Caco-2 (cell line): ENCODE measurements around the gene SRP9. TPM values are rescaled to one million over a fixed set of nuclear protein-coding genes. Genes with fewer than 3 reads are reported as not detected.

Experiments
- BruUV-seq: library from RNA; stranded (reverse); fragments of 400-500 nt; replicated peaks from 2 replicates; lab custom pipeline; 2021; lab: Mats Ljungman, UMichigan
- CTCF ChIA-PET: fragments of 300-600 bp; sonication (Branson Sonifier 250); formaldehyde crosslinking; loops from one replicate; lab custom pipeline; 2022; ENCODE audit warnings: antibody characterized with exemption; lab: Charles Lee
- POLR2A ChIA-PET: fragments of 300-600 bp; sonication (Branson Sonifier 250); formaldehyde crosslinking; loops from one replicate; lab custom pipeline; 2022; ENCODE audit warnings: antibody characterized with exemption; lab: Charles Lee
- DNase-seq, 2 experiments: peaks; one replicate each; pipeline versions ENCODE4 v3.0.0 to v3.0.0-alpha.2; 2020 to 2022
- H3K27me3 ChIP-seq: replicated peaks from 2 replicates; pipeline ENCODE4 v1.6.0; 2011; ENCODE audit warnings: low read length; ENCODE audit not compliant: control insufficient read depth, insufficient read depth
- H3K36me3 ChIP-seq: 2 replicates; pipeline ENCODE4 v1.5.1; 2011; ENCODE audit warnings: low read length; ENCODE audit not compliant: control insufficient read depth, insufficient read depth
- H3K4me1 ChIP-seq: fragments of 250-450 bp; sonication (Bioruptor Pico); 2 replicates; pipeline ENCODE4 v1.5.1; 2020; ENCODE audit warnings: mild to moderate bottlenecking
- H3K4me3 ChIP-seq: 2 replicates; pipeline ENCODE4 v1.5.1; 2011; ENCODE audit warnings: low read depth, mild to moderate bottlenecking, control low read depth, low read length
- H3K9me3 ChIP-seq: fragments of 250-450 bp; sonication (Bioruptor Pico); 2 replicates; pipeline ENCODE4 v1.5.1; 2020; ENCODE audit warnings: mild to moderate bottlenecking, moderate library complexity
- H3K27ac Mint-ChIP-seq: one replicate; pipeline ENCODE4 v1.8.0; 2022; ENCODE audit warnings: mixed read lengths; ENCODE audit not compliant: unreplicated experiment
- H3K27me3 Mint-ChIP-seq: one replicate; pipeline ENCODE4 v1.8.0; 2022; ENCODE audit warnings: mixed read lengths; ENCODE audit not compliant: insufficient read depth, unreplicated experiment
- H3K36me3 Mint-ChIP-seq: one replicate; pipeline ENCODE4 v1.8.0; 2022; ENCODE audit warnings: mild to moderate bottlenecking, mixed read lengths; ENCODE audit not compliant: insufficient read depth, unreplicated experiment
- H3K4me1 Mint-ChIP-seq: one replicate; pipeline ENCODE4 v1.8.0; 2022; ENCODE audit warnings: low read depth, mixed read lengths; ENCODE audit not compliant: unreplicated experiment
- H3K4me3 Mint-ChIP-seq: one replicate; pipeline ENCODE4 v1.8.0; 2022; ENCODE audit warnings: mild to moderate bottlenecking, moderate library complexity, mixed read lengths; ENCODE audit not compliant: unreplicated experiment
- H3K9me3 Mint-ChIP-seq: one replicate; pipeline ENCODE4 v1.8.0; 2022; ENCODE audit warnings: mixed read lengths; ENCODE audit not compliant: unreplicated experiment
- intact Hi-C: fragments of 100-400 bp; cut with micrococcal nuclease; formaldehyde crosslinking; loops from one replicate; pipeline ENCODE4 v1.10.0; 2022; ENCODE audit not compliant: unreplicated experiment
- total RNA-seq: library from RNA; stranded (reverse); gene quantifications from 2 replicates; pipeline ENCODE4 v1.2.3, GENCODE V29; 2022
- TF ChIP-seq, protein P1 (sequence below), 2 experiments: fragments of 200-600 bp in 1 of 2; IDR thresholded peaks; 1 replicate in 1 of 2; 2 replicates in 1 of 2; pipeline versions ENCODE4 v1.5.1 to v1.8.0; 2011 to 2022; ENCODE audit warnings: antibody characterized with exemption in 1 of 2, control low read depth in 1 of 2, inconsistent platforms in 1 of 2, low read depth in 1 of 2, low read length in 1 of 2, mild to moderate bottlenecking in 1 of 2, moderate library complexity in 1 of 2; ENCODE audit not compliant: insufficient read depth in 1 of 2, severe bottlenecking in 1 of 2, unreplicated experiment in 1 of 2

SRP9 gene
- total RNA-seq, 1 experiment from 2014 or later, result 261 TPM

DNA sequence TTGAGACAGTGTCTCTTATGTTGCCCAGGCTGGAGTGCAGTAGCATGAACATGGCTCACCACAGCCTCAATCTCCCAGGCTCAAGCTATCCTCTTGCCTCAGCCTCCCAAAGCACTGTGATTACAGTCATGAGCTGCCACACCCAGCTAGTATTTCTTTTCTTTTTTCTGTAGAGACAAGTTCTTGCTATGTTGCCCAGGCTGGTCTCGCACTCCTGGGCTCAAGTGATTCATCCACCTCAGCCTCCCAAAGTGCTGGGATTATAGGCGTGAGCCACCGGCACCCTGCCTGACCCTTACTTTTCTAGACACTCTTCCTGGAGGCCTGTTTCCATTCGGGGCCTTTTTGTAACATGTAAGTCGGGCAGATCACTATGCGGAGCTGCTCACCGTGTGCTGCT is 30.1 kb upstream of the SRP9 start:
- CTCF ChIA-PET, result interaction anchor here (0.6 to 2.2 kb wide), 4 partner anchors 30 to 308 kb away, joined by 3 to 14 read pairs (median 4); partner anchors contain the start of gene SRP9
- intact Hi-C loops, result no loop called here

DNA sequence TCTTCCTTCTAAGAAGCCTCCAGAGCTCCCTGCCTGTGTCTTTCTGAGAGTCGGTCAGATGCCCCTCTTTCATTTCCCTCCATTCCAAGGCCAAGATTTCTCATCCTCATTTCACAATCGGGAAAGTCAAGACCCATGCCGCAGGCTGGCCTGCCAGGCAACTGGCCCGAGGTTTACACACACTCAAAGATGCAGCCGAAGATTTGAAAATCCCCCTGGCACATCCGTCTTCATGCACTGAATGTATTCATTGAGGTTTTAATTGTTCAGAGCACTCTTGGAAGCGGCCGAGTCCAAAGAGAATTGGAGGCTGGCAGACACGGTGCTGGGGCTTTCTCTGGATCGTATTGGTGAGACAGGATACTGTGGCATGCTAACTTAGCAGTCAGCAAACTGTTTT is 29.1 kb upstream of the SRP9 start:
- intact Hi-C loops, result no loop called here
- no peak overlapping the region for H3K27ac Mint-ChIP-seq
- POLR2A ChIA-PET, result no interaction called here

More for the DNA sequence above, 30.1 kb upstream of the SRP9 start:
- POLR2A ChIA-PET, result interaction anchor here (0.5 kb wide), 1 partner anchor 204 kb away, joined by 3 read pairs; no protein-coding TSS in a partner anchor
- Mint-ChIP-seq H3K4me3 (no peak overlapping the region), H3K27ac (no peak overlapping the region), H3K4me1 (no peaks in the 10 kb centered on the region), H3K36me3 (no peaks in the 10 kb centered on the region), H3K27me3 (no peaks in the 10 kb centered on the region), H3K9me3 (no peaks in the 10 kb centered on the region)
- DNase-seq, result no peak
- H3K27me3 ChIP-seq, result no peaks in the 10 kb centered on the region
- no peak overlapping the region for H3K4me3 ChIP-seq
- H3K36me3 ChIP-seq, result no peaks in the 10 kb centered on the region
- H3K9me3 ChIP-seq, result no peaks in the 10 kb centered on the region
- TF ChIP-seq, protein P1, sequence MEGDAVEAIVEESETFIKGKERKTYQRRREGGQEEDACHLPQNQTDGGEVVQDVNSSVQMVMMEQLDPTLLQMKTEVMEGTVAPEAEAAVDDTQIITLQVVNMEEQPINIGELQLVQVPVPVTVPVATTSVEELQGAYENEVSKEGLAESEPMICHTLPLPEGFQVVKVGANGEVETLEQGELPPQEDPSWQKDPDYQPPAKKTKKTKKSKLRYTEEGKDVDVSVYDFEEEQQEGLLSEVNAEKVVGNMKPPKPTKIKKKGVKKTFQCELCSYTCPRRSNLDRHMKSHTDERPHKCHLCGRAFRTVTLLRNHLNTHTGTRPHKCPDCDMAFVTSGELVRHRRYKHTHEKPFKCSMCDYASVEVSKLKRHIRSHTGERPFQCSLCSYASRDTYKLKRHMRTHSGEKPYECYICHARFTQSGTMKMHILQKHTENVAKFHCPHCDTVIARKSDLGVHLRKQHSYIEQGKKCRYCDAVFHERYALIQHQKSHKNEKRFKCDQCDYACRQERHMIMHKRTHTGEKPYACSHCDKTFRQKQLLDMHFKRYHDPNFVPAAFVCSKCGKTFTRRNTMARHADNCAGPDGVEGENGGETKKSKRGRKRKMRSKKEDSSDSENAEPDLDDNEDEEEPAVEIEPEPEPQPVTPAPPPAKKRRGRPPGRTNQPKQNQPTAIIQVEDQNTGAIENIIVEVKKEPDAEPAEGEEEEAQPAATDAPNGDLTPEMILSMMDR (IDR thresholded peaks at IDR 0.05; ENCODE audit: insufficient read depth in 1 of 2, low read depth in 1 of 2, low read length in 1 of 2, severe bottlenecking in 1 of 2, unreplicated experiment in 1 of 2), result no peak
- H3K4me1 ChIP-seq, result peaks cover 18% of the 10 kb centered on the region
- no TSS peak for BruUV-seq

DNA sequence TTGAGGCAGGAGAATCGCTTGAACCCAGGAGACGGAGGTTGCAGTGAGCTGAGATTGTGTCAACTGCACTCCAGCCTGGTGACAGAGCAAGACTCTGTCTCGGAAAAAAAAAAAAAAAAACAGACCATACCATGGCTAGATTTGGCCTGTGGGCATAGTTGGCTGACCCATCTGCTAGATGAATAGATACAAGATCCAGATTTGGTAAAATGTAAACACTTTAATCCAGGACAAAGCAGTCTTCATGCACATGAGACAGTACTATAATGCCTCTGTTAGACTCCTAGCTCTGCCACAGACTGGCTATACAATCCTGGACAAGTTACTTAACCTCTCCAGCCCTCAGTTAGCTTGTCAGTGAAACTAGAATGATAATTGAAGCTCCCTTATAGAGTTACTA is 27.9 kb upstream of the SRP9 start:
- no peaks in the 10 kb centered on the region for H3K27me3 Mint-ChIP-seq
- Histone ChIP-seq H3K27me3 (no peaks in the 10 kb centered on the region), H3K4me3 (no peak overlapping the region), H3K9me3 (no peaks in the 10 kb centered on the region), H3K36me3 (no peaks in the 10 kb centered on the region), H3K4me1 (peaks cover 26% of the 10 kb centered on the region)
- DNase-seq, result no peak
- no TSS peak for BruUV-seq
- TF ChIP-seq, protein P1 (IDR thresholded peaks at IDR 0.05; ENCODE audit: insufficient read depth in 1 of 2, low read depth in 1 of 2, low read length in 1 of 2, severe bottlenecking in 1 of 2, unreplicated experiment in 1 of 2), result no peak
- H3K36me3 Mint-ChIP-seq, result no peaks in the 10 kb centered on the region
- H3K9me3 Mint-ChIP-seq, result no peaks in the 10 kb centered on the region
- H3K4me1 Mint-ChIP-seq, result peaks cover 6% of the 10 kb centered on the region
- intact Hi-C loops, result no loop called here
- CTCF ChIA-PET, result no interaction called here
- POLR2A ChIA-PET, result no interaction called here
- H3K27ac Mint-ChIP-seq, result no peak overlapping the region
- no peak overlapping the region for H3K4me3 Mint-ChIP-seq

More for the DNA sequence above, 29.1 kb upstream of the SRP9 start:
- H3K9me3 ChIP-seq, result no peaks in the 10 kb centered on the region
- TF ChIP-seq, protein P1 (IDR thresholded peaks at IDR 0.05; ENCODE audit: insufficient read depth in 1 of 2, low read depth in 1 of 2, low read length in 1 of 2, severe bottlenecking in 1 of 2, unreplicated experiment in 1 of 2), result no peak
- H3K4me3 Mint-ChIP-seq, result no peak overlapping the region
- no peaks in the 10 kb centered on the region for H3K9me3 Mint-ChIP-seq
- no peaks in the 10 kb centered on the region for H3K36me3 Mint-ChIP-seq
- H3K36me3 ChIP-seq, result no peaks in the 10 kb centered on the region
- CTCF ChIA-PET, result no interaction called here
- H3K4me1 Mint-ChIP-seq, result no peaks in the 10 kb centered on the region
- no peaks in the 10 kb centered on the region for H3K27me3 ChIP-seq
- H3K4me3 ChIP-seq, result no peak overlapping the region
- no TSS peak for BruUV-seq
- DNase-seq, result no peak
- H3K4me1 ChIP-seq, result peaks cover 18% of the 10 kb centered on the region
- H3K27me3 Mint-ChIP-seq, result no peaks in the 10 kb centered on the region
